ENCODE measurements around the gene ABCC2.
"Not testable (repeated sequence)": the region's sequence is repeated elsewhere in the genome, so short reads cannot be mapped to it uniquely, and the experiment has no call there.

The ABCC2 gene

DNA sequence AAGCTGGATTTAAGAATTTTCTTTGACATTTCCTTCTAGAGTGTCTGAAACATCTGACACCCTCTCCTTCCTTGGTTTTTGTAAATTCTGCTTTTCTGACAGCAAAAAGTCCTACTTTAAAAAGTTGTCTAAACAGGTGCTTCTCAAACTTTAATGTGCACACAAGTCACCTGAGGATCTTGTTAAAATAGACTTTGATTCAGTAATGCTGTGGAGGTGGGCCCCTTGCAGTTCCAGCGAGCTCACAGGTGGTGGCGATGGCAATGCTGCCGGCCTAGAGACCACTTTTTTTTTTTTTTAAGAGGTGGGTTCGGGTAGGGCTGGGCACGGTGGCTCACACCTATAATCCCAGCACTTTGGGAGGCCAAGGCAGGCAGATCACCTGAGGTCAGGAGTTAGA is 77.1 kb downstream of the ABCC2 start:
- DNase-seq, result no peak

GRCh38 chr10:99860466-99860865 is 78.0 kb downstream of the ABCC2 start:
- DNase-seq, result no peak

GRCh38 chr10:99863535-99864240 is 81.2 kb downstream of the ABCC2 start:
- peak; percentile 89 for DNase-seq

DNA sequence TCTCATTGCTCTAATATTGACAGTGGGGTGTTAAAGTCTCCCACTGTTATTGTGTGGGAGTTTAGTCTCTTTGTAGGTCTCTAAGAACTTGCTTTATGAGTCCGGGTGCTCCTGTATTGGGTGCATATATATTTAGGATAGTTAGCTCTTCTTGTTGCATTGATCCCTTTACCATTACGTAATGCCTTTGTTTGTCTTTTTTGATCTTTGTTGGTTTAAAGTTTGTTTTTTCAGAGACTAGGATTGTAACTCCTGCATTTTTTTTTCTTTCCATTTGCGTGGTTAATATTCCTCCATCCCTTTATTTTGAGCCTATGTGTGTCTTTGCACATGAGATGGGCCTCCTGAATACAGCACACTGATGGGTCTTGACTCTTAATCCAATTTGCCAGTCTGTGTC is 84.8 kb downstream of the ABCC2 start:
- DNase-seq, result not testable (repeated sequence)

GRCh38 chr10:99869581-99870122 is 87.2 kb downstream of the ABCC2 start:
- no peak for DNase-seq

- DNase-seq, result no peak
Measured at GRCh38 chr10:99870123-99870730, 87.8 kb downstream of the ABCC2 start.

GRCh38 chr10:99872367-99873162 is 90.1 kb downstream of the ABCC2 start:
- no peak for DNase-seq

DNA sequence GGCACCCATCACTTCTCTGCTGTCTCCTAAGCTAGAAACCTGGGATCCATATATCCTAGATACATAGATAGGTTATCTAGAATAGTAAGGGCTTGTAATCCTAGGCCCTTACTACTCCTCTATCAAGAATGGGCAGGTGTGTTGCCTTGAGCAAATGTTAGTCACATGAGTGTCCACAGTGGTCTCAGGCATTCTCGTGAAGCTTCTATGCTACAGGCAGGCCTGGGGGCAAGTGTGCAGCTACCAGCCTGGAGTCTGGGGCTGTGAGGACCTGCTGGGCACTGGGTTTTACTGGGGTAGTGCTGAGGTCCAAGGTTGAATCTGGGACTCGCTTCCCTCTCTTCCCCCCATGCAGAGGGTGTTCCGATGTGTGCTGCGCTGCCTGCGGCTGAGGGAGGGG is 91.4 kb downstream of the ABCC2 start:
- no peak for DNase-seq

DNA sequence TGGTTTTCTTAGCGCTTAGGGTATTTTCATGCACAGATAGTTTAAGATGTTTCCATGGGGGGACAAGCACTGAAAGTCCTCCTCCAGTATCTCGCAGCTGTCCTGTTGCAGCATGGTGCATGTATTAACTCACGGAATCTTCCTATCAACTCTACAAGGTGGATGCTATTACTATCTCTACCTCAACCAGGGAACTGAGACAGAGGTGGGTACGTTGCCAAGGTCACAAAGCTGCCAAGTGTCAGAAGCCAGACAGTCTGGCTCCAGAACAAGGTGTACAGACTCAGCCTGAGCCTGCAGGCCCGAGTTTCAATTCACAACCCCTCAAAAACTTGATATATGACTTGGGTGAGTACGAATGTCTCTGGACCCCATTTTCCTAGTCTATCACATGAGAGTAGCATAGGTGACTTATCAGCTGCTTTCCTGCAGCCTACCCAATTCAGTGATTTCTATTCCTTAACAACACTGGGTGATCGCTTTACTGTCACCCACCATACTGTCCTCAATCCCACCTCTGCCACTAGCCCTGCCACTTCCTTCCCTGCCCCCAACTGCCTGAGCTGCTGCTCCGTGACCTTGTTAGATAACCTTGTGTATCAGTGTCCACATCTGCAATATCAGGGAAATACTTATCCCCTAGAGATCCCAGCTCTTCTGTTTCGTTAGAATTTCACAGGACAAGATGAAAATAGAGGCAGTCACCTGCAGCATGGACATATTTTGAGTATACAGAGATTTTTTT is 92.1 kb downstream of the ABCC2 start:
- no peak for DNase-seq

GRCh38 chr10:99875473-99875872 is 93.0 kb downstream of the ABCC2 start:
- DNase-seq, result no peak

DNA sequence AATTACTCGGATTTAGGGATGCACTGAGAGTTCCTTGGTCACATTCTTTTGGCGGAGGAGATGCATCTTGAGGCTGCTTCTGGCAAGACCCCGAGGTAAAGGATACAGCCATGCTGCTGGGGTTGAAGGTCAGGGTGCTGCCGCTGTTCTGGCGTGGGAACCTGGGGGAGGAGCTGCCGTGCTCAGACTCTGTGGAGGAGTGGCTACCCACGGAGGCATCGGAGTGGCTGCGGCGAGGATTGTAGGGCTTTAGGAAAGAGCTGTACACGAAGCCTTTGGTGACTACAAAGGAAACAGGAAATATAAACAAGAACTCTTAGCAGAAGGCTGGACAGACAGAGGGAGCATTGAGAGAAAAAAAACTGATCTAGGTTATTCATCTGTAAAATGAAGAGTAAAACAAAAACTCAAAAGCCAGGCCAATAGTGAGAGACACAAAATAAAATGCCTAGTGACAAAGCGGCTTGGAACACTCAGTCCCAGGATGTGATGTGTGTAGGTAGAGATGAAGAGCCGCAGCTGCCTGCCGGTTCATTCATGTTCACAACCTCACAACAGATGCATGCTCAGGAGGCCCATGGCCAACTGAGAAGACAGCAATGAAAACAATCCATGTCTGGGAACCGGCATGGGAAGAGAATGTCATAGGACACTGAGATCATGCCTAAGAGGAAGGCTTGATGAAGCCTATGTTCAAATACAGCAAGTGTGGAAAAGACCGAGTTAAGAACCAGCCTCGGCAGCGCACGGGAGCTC is 97.8 kb downstream of the ABCC2 start:
- DNase-seq, result no peak

DNA sequence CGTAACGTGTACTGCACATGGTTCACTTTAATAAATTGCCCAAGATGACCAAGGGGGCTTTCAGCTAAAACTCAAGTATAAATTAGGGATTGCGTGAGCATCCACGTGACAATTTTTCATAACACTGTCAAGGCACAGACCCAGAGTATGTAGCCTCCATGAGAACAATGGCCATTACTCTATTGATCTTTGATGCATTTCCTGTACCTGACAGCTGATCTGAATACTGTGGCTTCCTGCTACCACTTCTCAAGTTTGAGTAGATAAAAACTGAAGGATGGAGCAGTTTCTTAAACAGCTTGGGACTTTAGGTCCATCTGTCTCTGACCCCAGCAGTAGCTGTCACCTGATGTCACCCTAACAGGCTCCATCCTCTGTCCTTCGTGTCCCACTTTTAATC is 98.9 kb downstream of the ABCC2 start:
- DNase-seq, result no peak

DNA sequence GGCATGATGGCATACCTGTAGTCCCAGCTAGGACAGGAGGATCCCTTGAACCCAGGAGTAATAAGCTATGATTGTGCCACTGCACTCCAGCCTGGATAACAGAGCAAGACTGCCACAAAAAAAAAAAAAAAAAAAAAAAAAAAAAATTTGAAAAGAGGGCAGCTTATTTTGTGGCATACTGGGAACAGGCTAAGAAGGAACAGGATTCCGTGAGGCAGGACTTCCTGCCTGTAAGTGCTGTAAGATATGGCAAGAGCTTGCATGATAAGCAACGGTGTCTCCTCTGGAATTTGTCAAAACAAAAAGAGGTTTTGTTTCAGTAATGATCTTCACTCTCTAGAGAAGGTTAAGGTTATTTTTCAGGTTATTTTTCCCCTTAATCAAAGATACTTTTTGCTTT is 101.1 kb downstream of the ABCC2 start:
- no peak for DNase-seq

GRCh38 chr10:99888622-99889021 is 106.2 kb downstream of the ABCC2 start:
- DNase-seq, result peak; percentile 42

GRCh38 chr10:99894613-99895012 is 112.2 kb downstream of the ABCC2 start:
- no peak for DNase-seq

- DNase-seq, result not testable (repeated sequence)
Measured at GRCh38 chr10:99895066-99895465, 112.6 kb downstream of the ABCC2 start.

DNA sequence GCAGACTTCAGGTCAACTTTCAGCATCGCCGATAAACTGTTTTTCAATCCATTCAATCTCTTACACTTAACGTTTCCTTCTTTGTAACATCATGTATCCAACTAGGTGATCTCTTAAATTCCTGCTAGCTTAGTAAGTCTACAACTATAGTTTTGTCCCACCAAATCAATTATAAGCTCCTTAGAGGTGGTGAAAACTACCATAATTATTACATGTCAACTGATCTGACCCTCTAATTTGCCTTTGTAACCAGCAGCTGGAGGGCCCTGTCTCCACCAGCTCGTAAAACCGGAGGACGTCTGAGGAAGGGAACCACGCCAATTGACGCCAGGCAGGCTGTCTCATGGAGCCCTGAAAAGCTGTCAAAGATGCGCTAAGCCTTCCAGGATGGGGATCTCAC is 113.4 kb downstream of the ABCC2 start:
- no peak for DNase-seq
